HEK293 (cell line): ENCODE data around the gene MAGEF1.

ENCODE experiments used
- CTCF ChIA-PET: fragments of 350-600 bp; formaldehyde crosslinking; extraction: SDS; loops from one replicate; lab custom pipeline; 2021; ENCODE audit warnings: antibody characterized with exemption; lab: Yijun Ruan, JAX
- POLR2A ChIA-PET: fragments of 300-600 bp; formaldehyde crosslinking; extraction: SDS; loops from one replicate; lab custom pipeline; 2020; ENCODE audit warnings: antibody characterized with exemption, inconsistent platforms; lab: Yijun Ruan, JAX
- H3K27ac ChIP-seq: fragments of 200-500 bp; sonication (Bioruptor generic); 2 replicates; pipeline ENCODE4 v1.5.1; 2014; ENCODE audit warnings: low read depth, low read length, control low read depth, inconsistent platforms; ENCODE audit errors: extremely low read depth
- H3K36me3 ChIP-seq, 2 experiments: fragments of 200-500 bp in 1 of 2; sonication (Bioruptor generic) in 1 of 2; 1 replicate in 1 of 2; 2 replicates in 1 of 2; pipeline ENCODE4 v1.5.1; 2014 to 2017; ENCODE audit warnings: inconsistent platforms in 2 of 2, low read length in 2 of 2; ENCODE audit not compliant: control insufficient read depth in 2 of 2, insufficient read depth in 1 of 2
- H3K4me1 ChIP-seq: fragments of 200-500 bp; sonication (Bioruptor generic); 2 replicates; pipeline ENCODE4 v1.5.1; 2014; ENCODE audit warnings: mild to moderate bottlenecking, low read length, inconsistent platforms; ENCODE audit not compliant: control insufficient read depth, insufficient read depth
- H3K4me3 ChIP-seq: 2 replicates; pipeline ENCODE4 v1.5.1; 2011; ENCODE audit warnings: low read depth, mild to moderate bottlenecking, control low read depth, low read length, moderate library complexity
- H3K9me3 ChIP-seq: fragments of 200-500 bp; sonication (Bioruptor generic); 2 replicates; pipeline ENCODE4 v1.5.1; 2014; ENCODE audit warnings: low read depth, low read length, inconsistent platforms; ENCODE audit not compliant: control insufficient read depth, insufficient read depth
- HOXC10 ChIP-seq: sonication (generic); formaldehyde crosslinking; IDR thresholded peaks from 2 replicates; pipeline ENCODE4 v1.8.1; 2023; ENCODE audit warnings: mild to moderate bottlenecking, missing genetic modification reagents
- KLF1 ChIP-seq: fragments of 450-650 bp; formaldehyde crosslinking; IDR thresholded peaks from 2 replicates; pipeline ENCODE4 v1.5.1; 2016; ENCODE audit warnings: missing biosample characterization, missing genetic modification characterization
- TCF7L2 ChIP-seq: IDR thresholded peaks from 2 replicates; pipeline ENCODE4 v1.6.1; 2011; ENCODE audit warnings: low read depth, mild to moderate bottlenecking, inconsistent platforms, low read length, moderate library complexity, borderline replicate concordance
- YY1 ChIP-seq: fragments of 450-650 bp; formaldehyde crosslinking; IDR thresholded peaks from 2 replicates; pipeline ENCODE4 v1.5.1; 2018; ENCODE audit warnings: missing biosample characterization, missing genetic modification characterization
- ZBTB20 ChIP-seq: fragments of 450-650 bp; formaldehyde crosslinking; IDR thresholded peaks from 2 replicates; pipeline ENCODE4 v1.5.1; 2016; ENCODE audit warnings: missing biosample characterization, missing genetic modification characterization
- ZNF174 ChIP-seq: fragments of 450-650 bp; formaldehyde crosslinking; IDR thresholded peaks from 2 replicates; pipeline ENCODE4 v1.5.0; 2017; ENCODE audit warnings: missing biosample characterization, mild to moderate bottlenecking, missing genetic modification characterization
- ZNF223 ChIP-seq: fragments of 450-650 bp; formaldehyde crosslinking; IDR thresholded peaks from 2 replicates; pipeline ENCODE4 v1.5.1; 2016; ENCODE audit warnings: missing biosample characterization, missing genetic modification characterization
- ZNF24 ChIP-seq: fragments of 450-650 bp; formaldehyde crosslinking; IDR thresholded peaks from 2 replicates; pipeline ENCODE4 v1.5.1; 2016; ENCODE audit warnings: missing biosample characterization, missing genetic modification characterization
- ZNF311 ChIP-seq: fragments of 450-650 bp; formaldehyde crosslinking; IDR thresholded peaks from 2 replicates; pipeline ENCODE4 v1.5.1; 2017; ENCODE audit warnings: missing biosample characterization, missing genetic modification characterization, borderline replicate concordance
- ZNF391 ChIP-seq: fragments of 450-650 bp; formaldehyde crosslinking; IDR thresholded peaks from 2 replicates; pipeline ENCODE4 v1.5.1; 2016; ENCODE audit warnings: low read depth, missing biosample characterization, missing genetic modification characterization, borderline replicate concordance
- ZNF416 ChIP-seq: fragments of 450-650 bp; formaldehyde crosslinking; IDR thresholded peaks from 2 replicates; pipeline ENCODE4 v1.5.1; 2016; ENCODE audit warnings: missing biosample characterization, missing genetic modification characterization
- ZNF529 ChIP-seq: fragments of 450-650 bp; formaldehyde crosslinking; IDR thresholded peaks from 2 replicates; pipeline ENCODE4 v1.5.1; 2017; ENCODE audit warnings: missing genetic modification characterization, missing biosample characterization; ENCODE audit not compliant: insufficient replicate concordance
- ZNF596 ChIP-seq: fragments of 450-650 bp; IDR thresholded peaks from 2 replicates; pipeline ENCODE4 v1.5.0; 2018; ENCODE audit warnings: missing biosample characterization, mild to moderate bottlenecking, missing genetic modification characterization, moderate library complexity
- ZNF660 ChIP-seq: fragments of 450-650 bp; IDR thresholded peaks from 2 replicates; pipeline ENCODE4 v1.5.1; 2018; ENCODE audit warnings: missing biosample characterization, mild to moderate bottlenecking, missing genetic modification characterization
- ZNF677 ChIP-seq: fragments of 450-650 bp; IDR thresholded peaks from 2 replicates; pipeline ENCODE4 v1.5.0; 2018; ENCODE audit warnings: missing biosample characterization, mild to moderate bottlenecking, missing genetic modification characterization, moderate library complexity
- ZNF747 ChIP-seq: fragments of 450-650 bp; formaldehyde crosslinking; IDR thresholded peaks from 2 replicates; pipeline ENCODE4 v1.5.1; 2016; ENCODE audit warnings: missing biosample characterization, missing genetic modification characterization
- ZNF776 ChIP-seq: fragments of 450-650 bp; formaldehyde crosslinking; IDR thresholded peaks from 2 replicates; pipeline ENCODE4 v1.5.0; 2017; ENCODE audit warnings: missing biosample characterization, missing genetic modification characterization, borderline replicate concordance
- ZSCAN16 ChIP-seq: fragments of 450-650 bp; formaldehyde crosslinking; IDR thresholded peaks from 2 replicates; pipeline ENCODE4 v1.5.1; 2016; ENCODE audit warnings: missing biosample characterization, missing genetic modification characterization
- TF ChIP-seq, protein P1 (sequence below): fragments of 450-650 bp; formaldehyde crosslinking; IDR thresholded peaks from 2 replicates; pipeline ENCODE4 v1.5.1; 2016; ENCODE audit warnings: missing biosample characterization, missing genetic modification characterization, low read depth
- TF ChIP-seq, protein P2 (sequence below): fragments of 450-650 bp; formaldehyde crosslinking; IDR thresholded peaks from 2 replicates; pipeline ENCODE4 v1.5.1; 2016; ENCODE audit warnings: missing biosample characterization, missing genetic modification characterization
- TF ChIP-seq, protein P3 (sequence below): fragments of 450-650 bp; formaldehyde crosslinking; IDR thresholded peaks from 2 replicates; pipeline ENCODE4 v1.5.1; 2016; ENCODE audit warnings: missing biosample characterization, missing genetic modification characterization
- TF ChIP-seq, protein P4 (sequence below): fragments of 450-650 bp; formaldehyde crosslinking; IDR thresholded peaks from 2 replicates; pipeline ENCODE4 v1.5.1; 2017; ENCODE audit warnings: missing biosample characterization, missing genetic modification characterization
- TF ChIP-seq, protein P5 (sequence below): fragments of 450-650 bp; formaldehyde crosslinking; IDR thresholded peaks from 2 replicates; pipeline ENCODE4 v1.5.0; 2017; ENCODE audit warnings: missing biosample characterization, missing genetic modification characterization, borderline replicate concordance

MAGEF1 gene

DNA sequence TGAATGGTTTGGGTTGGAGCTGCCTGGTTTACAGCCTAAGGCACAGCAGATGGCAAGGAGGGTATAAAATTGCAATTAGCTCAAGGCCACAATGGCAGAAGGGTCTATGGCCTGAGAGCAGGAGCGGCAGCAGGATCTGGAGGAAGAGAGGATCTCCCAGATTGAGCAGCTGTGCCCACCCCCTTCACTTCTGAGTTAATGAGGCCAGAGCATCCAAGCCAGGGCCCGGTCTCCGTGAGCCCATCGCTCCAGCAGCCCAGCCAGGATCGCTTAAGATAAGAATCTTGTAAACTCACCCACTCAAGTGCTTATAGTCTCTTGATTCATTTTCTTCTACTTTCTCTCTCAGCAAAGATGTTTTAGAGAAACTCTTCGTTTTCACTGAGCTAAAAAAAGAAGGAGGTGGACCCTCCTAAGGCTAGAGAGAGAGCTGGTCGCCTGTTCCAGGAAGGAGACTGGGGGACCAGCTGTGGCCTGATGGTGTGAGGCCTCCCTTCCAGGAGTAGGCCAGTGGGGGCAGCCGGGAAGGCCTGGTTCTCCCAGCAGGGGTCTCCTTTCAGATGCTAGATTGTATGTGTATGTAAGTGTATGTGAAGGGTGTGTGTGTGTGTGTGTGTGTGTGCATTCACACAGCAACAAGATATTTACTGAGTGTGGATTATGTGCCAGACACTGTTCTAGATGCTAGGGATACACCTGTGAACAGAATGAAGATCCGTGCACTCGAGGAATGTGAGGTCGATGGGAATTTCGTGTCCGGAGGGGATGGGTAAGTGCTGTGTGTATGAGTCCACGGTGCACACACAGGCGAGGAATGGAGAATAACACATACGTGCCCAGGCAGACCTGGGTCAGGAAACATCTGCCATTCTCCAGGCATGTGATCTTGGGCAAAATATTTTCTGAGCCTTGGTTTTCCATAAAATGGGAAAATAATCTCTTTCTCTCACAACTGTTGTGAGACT is 18.6 kb downstream of the MAGEF1 start (continued):
- TF ChIP-seq, protein P1, sequence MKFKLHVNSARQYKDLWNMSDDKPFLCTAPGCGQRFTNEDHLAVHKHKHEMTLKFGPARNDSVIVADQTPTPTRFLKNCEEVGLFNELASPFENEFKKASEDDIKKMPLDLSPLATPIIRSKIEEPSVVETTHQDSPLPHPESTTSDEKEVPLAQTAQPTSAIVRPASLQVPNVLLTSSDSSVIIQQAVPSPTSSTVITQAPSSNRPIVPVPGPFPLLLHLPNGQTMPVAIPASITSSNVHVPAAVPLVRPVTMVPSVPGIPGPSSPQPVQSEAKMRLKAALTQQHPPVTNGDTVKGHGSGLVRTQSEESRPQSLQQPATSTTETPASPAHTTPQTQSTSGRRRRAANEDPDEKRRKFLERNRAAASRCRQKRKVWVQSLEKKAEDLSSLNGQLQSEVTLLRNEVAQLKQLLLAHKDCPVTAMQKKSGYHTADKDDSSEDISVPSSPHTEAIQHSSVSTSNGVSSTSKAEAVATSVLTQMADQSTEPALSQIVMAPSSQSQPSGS (tag by site-specific recombination) = no peak
- TF ChIP-seq, protein P2, sequence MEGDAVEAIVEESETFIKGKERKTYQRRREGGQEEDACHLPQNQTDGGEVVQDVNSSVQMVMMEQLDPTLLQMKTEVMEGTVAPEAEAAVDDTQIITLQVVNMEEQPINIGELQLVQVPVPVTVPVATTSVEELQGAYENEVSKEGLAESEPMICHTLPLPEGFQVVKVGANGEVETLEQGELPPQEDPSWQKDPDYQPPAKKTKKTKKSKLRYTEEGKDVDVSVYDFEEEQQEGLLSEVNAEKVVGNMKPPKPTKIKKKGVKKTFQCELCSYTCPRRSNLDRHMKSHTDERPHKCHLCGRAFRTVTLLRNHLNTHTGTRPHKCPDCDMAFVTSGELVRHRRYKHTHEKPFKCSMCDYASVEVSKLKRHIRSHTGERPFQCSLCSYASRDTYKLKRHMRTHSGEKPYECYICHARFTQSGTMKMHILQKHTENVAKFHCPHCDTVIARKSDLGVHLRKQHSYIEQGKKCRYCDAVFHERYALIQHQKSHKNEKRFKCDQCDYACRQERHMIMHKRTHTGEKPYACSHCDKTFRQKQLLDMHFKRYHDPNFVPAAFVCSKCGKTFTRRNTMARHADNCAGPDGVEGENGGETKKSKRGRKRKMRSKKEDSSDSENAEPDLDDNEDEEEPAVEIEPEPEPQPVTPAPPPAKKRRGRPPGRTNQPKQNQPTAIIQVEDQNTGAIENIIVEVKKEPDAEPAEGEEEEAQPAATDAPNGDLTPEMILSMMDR = peak; percentile 66; the same call in 1 of the 2 replicates
- TF ChIP-seq HOXC10 (CRISPR knock-in tag) = no peak
- TF ChIP-seq ZNF596 (tag by site-specific recombination) = no peak
- TF ChIP-seq, all 188 proteins: peak for 10

DNA sequence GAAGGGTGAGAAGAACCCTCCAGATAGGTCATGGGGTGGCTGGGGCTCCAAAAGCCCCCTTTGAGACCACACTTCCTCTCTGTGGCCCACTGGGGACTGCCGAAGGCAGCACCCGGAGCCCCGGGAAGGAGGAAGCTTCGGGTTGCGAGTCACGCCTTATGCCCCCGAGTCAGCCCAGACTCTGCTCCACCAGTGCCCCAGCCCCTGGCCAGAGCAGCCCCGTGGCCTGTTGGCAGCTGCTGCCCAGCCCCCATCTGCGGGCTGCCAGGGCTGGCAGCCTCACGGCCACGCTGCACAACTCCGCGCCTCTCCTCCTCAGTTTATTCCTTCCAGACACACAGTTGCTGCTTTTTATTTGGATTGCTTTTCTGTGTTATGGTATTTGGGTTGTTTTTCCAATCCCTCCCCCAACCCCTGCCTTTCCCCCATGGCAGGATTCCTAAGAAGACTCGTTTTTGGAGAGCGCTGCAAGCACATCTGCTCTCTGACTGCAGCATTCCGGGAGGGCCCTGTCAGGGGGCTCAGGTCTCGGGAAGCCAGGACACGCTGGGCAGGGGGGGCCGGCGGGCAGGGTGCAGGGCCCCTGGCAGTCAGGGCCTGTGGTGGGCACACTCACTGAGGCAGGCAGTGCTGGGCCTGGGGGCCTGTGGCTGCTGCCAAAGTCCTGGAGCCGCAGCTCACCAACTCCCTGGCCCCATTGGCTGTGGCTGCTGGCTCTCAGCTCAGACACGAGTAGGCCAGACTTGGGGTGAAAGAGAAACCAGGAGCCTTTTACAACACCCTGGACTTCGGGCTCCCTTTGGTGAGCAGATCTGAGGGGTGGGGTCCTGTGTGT is 20.2 kb downstream of the MAGEF1 start:
- ChIA-PET POLR2A (no interaction called here), CTCF (no interaction called here)
- TF ChIP-seq ZNF677 (tag by site-specific recombination) (no peak), ZNF416 (tag by site-specific recombination) (no peak), ZNF391 (tag by site-specific recombination) (no peak), ZSCAN16 (tag by site-specific recombination) (no peak), YY1 (tag by site-specific recombination) (no peak), ZNF529 (tag by site-specific recombination) (no peak), ZNF24 (tag by site-specific recombination) (no peak), ZBTB20 (no peak), ZNF747 (tag by site-specific recombination) (no peak), ZNF223 (tag by site-specific recombination) (no peak), TCF7L2 (no peak), ZNF174 (tag by site-specific recombination) (no peak), ZNF776 (tag by site-specific recombination) (no peak), ZNF660 (tag by site-specific recombination) (no peak), KLF1 (tag by site-specific recombination) (no peak), ZNF311 (tag by site-specific recombination) (no peak)
- TF ChIP-seq, protein P3, sequence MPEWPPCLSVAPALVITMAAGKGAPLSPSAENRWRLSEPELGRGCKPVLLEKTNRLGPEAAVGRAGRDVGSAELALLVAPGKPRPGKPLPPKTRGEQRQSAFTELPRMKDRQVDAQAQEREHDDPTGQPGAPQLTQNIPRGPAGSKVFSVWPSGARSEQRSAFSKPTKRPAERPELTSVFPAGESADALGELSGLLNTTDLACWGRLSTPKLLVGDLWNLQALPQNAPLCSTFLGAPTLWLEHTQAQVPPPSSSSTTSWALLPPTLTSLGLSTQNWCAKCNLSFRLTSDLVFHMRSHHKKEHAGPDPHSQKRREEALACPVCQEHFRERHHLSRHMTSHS (tag by site-specific recombination) = no peak
- TF ChIP-seq, protein P2 = no peak
- TF ChIP-seq, protein P4, sequence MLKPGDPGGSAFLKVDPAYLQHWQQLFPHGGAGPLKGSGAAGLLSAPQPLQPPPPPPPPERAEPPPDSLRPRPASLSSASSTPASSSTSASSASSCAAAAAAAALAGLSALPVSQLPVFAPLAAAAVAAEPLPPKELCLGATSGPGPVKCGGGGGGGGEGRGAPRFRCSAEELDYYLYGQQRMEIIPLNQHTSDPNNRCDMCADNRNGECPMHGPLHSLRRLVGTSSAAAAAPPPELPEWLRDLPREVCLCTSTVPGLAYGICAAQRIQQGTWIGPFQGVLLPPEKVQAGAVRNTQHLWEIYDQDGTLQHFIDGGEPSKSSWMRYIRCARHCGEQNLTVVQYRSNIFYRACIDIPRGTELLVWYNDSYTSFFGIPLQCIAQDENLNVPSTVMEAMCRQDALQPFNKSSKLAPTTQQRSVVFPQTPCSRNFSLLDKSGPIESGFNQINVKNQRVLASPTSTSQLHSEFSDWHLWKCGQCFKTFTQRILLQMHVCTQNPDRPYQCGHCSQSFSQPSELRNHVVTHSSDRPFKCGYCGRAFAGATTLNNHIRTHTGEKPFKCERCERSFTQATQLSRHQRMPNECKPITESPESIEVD (tag by site-specific recombination) = no peak
- TF ChIP-seq, protein P5, sequence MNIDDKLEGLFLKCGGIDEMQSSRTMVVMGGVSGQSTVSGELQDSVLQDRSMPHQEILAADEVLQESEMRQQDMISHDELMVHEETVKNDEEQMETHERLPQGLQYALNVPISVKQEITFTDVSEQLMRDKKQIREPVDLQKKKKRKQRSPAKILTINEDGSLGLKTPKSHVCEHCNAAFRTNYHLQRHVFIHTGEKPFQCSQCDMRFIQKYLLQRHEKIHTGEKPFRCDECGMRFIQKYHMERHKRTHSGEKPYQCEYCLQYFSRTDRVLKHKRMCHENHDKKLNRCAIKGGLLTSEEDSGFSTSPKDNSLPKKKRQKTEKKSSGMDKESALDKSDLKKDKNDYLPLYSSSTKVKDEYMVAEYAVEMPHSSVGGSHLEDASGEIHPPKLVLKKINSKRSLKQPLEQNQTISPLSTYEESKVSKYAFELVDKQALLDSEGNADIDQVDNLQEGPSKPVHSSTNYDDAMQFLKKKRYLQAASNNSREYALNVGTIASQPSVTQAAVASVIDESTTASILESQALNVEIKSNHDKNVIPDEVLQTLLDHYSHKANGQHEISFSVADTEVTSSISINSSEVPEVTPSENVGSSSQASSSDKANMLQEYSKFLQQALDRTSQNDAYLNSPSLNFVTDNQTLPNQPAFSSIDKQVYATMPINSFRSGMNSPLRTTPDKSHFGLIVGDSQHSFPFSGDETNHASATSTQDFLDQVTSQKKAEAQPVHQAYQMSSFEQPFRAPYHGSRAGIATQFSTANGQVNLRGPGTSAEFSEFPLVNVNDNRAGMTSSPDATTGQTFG (tag by site-specific recombination) = no peak
- H3K9me3 ChIP-seq = no peaks in the 10 kb centered on the region
- no peaks in the 10 kb centered on the region for H3K36me3 ChIP-seq
- no peaks in the 10 kb centered on the region; the same call in 1 of the 2 replicates for H3K4me1 ChIP-seq
- no peak overlapping the region for H3K4me3 ChIP-seq
- no peak overlapping the region for H3K27ac ChIP-seq
